Esophagus squamous epithelium (tissue), 5 donors: ENCODE results near the gene RPTOR. TPM values are rescaled to one million over a fixed set of nuclear protein-coding genes. Genes with fewer than 3 reads are reported as not detected.
A peak's percentile ranks its signal among the peaks of the same experiment; 100 is the strongest.

Experiments used
- DNase-seq: peaks from one replicate; lab custom pipeline; 2025; lab: John Stamatoyannopoulos, UW
- H3K27ac ChIP-seq, 4 donors: fragments of 200-600 bp; sonication (generic); one replicate each; pipeline ENCODE4 v1.5.1; 2016 to 2019; ENCODE audit warnings: mild to moderate bottlenecking in 1 of 4
- H3K27me3 ChIP-seq, 4 donors: fragments of 200-600 bp; sonication (generic); 1 replicate in 3 of 4; 2 replicates in 1 of 4; pipeline versions ENCODE4 v1.5.1 to v1.6.0; 2017 to 2021; ENCODE audit warnings: antibody characterized with exemption in 1 of 4
- H3K36me3 ChIP-seq, 3 donors: fragments of 200-600 bp; sonication (generic); one replicate each; pipeline ENCODE4 v1.5.1; 2016 to 2019
- H3K4me1 ChIP-seq, 3 donors: fragments of 200-600 bp; sonication (generic); one replicate each; pipeline ENCODE4 v1.5.1; 2017 to 2019
- H3K4me3 ChIP-seq, 4 donors: fragments of 200-600 bp; sonication (generic); 1 replicate in 3 of 4; 2 replicates in 1 of 4; pipeline ENCODE4 v1.5.1; 2016 to 2019; ENCODE audit warnings: mild to moderate bottlenecking in 2 of 4, moderate library complexity in 1 of 4
- H3K9me3 ChIP-seq, 3 donors: fragments of 200-600 bp; sonication (generic); one replicate each; pipeline ENCODE4 v1.5.1; 2016 to 2019
- CTCF ChIP-seq, 6 experiments: fragments of 450-650 bp in 4 of 6; fragments of 200-600 bp in 2 of 6; sonication (generic) in 2 of 6; IDR thresholded peaks; one replicate each; pipeline ENCODE4 v1.5.1; 2016 to 2019; ENCODE audit warnings: antibody characterized with exemption in 6 of 6, mild to moderate bottlenecking in 4 of 6, moderate library complexity in 4 of 6
- POLR2A ChIP-seq, 4 donors: fragments of 450-650 bp; IDR thresholded peaks; one replicate each; pipeline ENCODE4 v1.6.1; 2017; ENCODE audit warnings: antibody characterized with exemption in 4 of 4, mild to moderate bottlenecking in 4 of 4, moderate library complexity in 3 of 4
- WGBS, 2 donors: methylation state at CpG; one replicate each; pipeline ENCODE4 v1.1.5; 2018; 5-methylcytosine and 5-hydroxymethylcytosine counted together
- intact Hi-C: fragments of 100-400 bp; cut with DNase I; formaldehyde crosslinking; loops from one replicate; pipeline ENCODE4 v1.15.0; 2022
- total RNA-seq, 4 donors: library from RNA; depleted of rRNA; stranded (reverse); fragments of >200 nt; gene quantifications; one replicate each; pipeline ENCODE4 v1.1.0, GENCODE V29; 2016
- donor health status: DM: yes; HTN: yes; CAD: no.

RPTOR gene
- total RNA-seq, 4 donors from 2014 or later, result 11.7 to 27.8 (median 22.8) TPM

GRCh38 chr17:80891397-80892018 lies 346.9 kb downstream of the RPTOR start:
- Histone ChIP-seq H3K9me3 (no peaks in the 10 kb centered on the region), H3K36me3 (peaks cover 0 to 94% (median 9%) of the 10 kb centered on the region in 3 donors), H3K27ac (peak overlapping the region; percentile 50 to 84 (median 62)), H3K4me1 (peaks cover 0 to 37% (median 4%) of the 10 kb centered on the region in 3 donors), H3K27me3 (no peaks in the 10 kb centered on the region), H3K4me3 (no peak overlapping the region)
- DNase-seq, result no peak
- 28 to 58% methylated on average over 22 to 23 of the region's 23 CpGs for WGBS, 2 donors
- intact Hi-C loops, result no loop called here
- TF ChIP-seq CTCF (IDR thresholded peaks at IDR 0.05), result no peak
- no peak for TF ChIP-seq POLR2A (IDR thresholded peaks at IDR 0.05)

- Histone ChIP-seq H3K36me3 (peaks cover 0 to 92% (median 9%) of the 10 kb centered on the region in 3 donors), H3K27ac (peak overlapping the region; percentile 39 to 84 (median 62)), H3K27me3 (no peaks in the 10 kb centered on the region), H3K9me3 (no peaks in the 10 kb centered on the region), H3K4me3 (no peak overlapping the region), H3K4me1 (peaks cover 0 to 38% (median 4%) of the 10 kb centered on the region in 3 donors)
- peak; percentile 48 for DNase-seq
- intact Hi-C loops, result no loop called here
- no peak for TF ChIP-seq POLR2A (IDR thresholded peaks at IDR 0.05)
- TF ChIP-seq CTCF (IDR thresholded peaks at IDR 0.05), result no peak
- WGBS, 2 donors, result 31 to 79% methylated on average over 32 to 33 of the region's 35 CpGs
Measured at GRCh38 chr17:80892019-80892855, 347.6 kb downstream of the RPTOR start.

- 61 to 71% methylated on average over 9 to 15 of the region's 31 CpGs for WGBS, 2 donors
- Histone ChIP-seq H3K4me3 (no peak overlapping the region), H3K27me3 (no peaks in the 10 kb centered on the region), H3K9me3 (no peaks in the 10 kb centered on the region), H3K27ac (peak overlapping the region in 2 of 4 donors; percentile 42 to 84), H3K36me3 (peaks cover 0 to 85% (median 9%) of the 10 kb centered on the region in 3 donors), H3K4me1 (peaks cover 0 to 47% (median 4%) of the 10 kb centered on the region in 3 donors)
- intact Hi-C loops, result no loop called here
- DNase-seq, result no peak
- TF ChIP-seq CTCF (IDR thresholded peaks at IDR 0.05), result no peak
- TF ChIP-seq POLR2A (IDR thresholded peaks at IDR 0.05), result no peak
Measured at GRCh38 chr17:80892900-80893603, 348.4 kb downstream of the RPTOR start.

- H3K4me3 ChIP-seq, result no peak overlapping the region
- WGBS, 2 donors, result 87 to 92% methylated on average over 14 to 17 of the region's 34 CpGs
- H3K27ac ChIP-seq, result no peak overlapping the region
- peaks cover 0 to 77% (median 9%) of the 10 kb centered on the region in 3 donors for H3K36me3 ChIP-seq
- no peak for TF ChIP-seq CTCF (IDR thresholded peaks at IDR 0.05)
- no peak for DNase-seq
- H3K4me1 ChIP-seq, result peaks cover 0 to 51% (median 4%) of the 10 kb centered on the region in 3 donors
- H3K27me3 ChIP-seq, result no peaks in the 10 kb centered on the region
- intact Hi-C loops, result no loop called here
- H3K9me3 ChIP-seq, result no peaks in the 10 kb centered on the region
Measured at GRCh38 chr17:80893604-80894438, 349.2 kb downstream of the RPTOR start.
